K562 (cell line): Measurements from ENCODE around the gene EMD. TPM values are rescaled to one million over a fixed set of nuclear protein-coding genes. Genes with fewer than 3 reads are reported as not detected.
A peak's percentile ranks its signal among the peaks of the same experiment; 100 is the strongest.

Experiments
- ATAC-seq: fragments of 200-7000 bp; cut with Tn5 transposase; 3 replicates; pipeline ENCODE4 v1.9.1; 2020; ENCODE audit warnings: moderate library complexity
- BruUV-seq: library from RNA; stranded (reverse); fragments of 400-500 nt; replicated peaks from 2 replicates; lab custom pipeline; 2021; lab: Mats Ljungman, UMichigan
- CTCF ChIA-PET: fragments of 300-600 bp; formaldehyde crosslinking; extraction: SDS; loops from one replicate; lab custom pipeline; 2021; ENCODE audit warnings: low intra/inter-chr PET ratio; lab: Yijun Ruan, JAX
- POLR2A ChIA-PET: fragments of 300-600, 350-650 bp; sonication (Branson Sonifier 250); formaldehyde crosslinking; extraction: SDS; loops from one replicate; lab custom pipeline; 2021; ENCODE audit warnings: antibody characterized with exemption, inconsistent platforms; lab: Yijun Ruan, JAX
- DNase-seq, 4 experiments: peaks; one replicate each; pipeline versions ENCODE4 v3.0.0 to v3.0.0-alpha.2; 2011 to 2018; ENCODE audit warnings: low spot score in 3 of 4, mixed read lengths in 3 of 4; ENCODE audit errors: extremely low read depth in 1 of 4
- FAIRE-seq: peaks from 2 replicates; lab custom pipeline; 2011; peaks lifted over from hg19 to GRCh38; lab: Jason Lieb, UNC
- H2AFZ ChIP-seq: 2 replicates; pipeline ENCODE4 v1.6.0; 2011; ENCODE audit warnings: low read depth, low read length, control low read depth, inconsistent platforms
- H3K27ac ChIP-seq: fragments of 200-600 bp; 3 replicates; pipeline ENCODE4 v1.8.0; 2011; ENCODE audit warnings: low read depth, mild to moderate bottlenecking, control low read depth, inconsistent platforms, low read length, moderate library complexity, mixed read lengths; ENCODE audit errors: extremely low read depth
- H3K27me3 ChIP-seq, 2 experiments: fragments of 300-600 bp in 1 of 2; 2 replicates in 1 of 2; 3 replicates in 1 of 2; pipeline versions ENCODE4 v1.6.0 to v1.8.0; 2011; ENCODE audit warnings: inconsistent platforms in 2 of 2, low read length in 2 of 2, mild to moderate bottlenecking in 1 of 2, mixed read lengths in 1 of 2, moderate library complexity in 1 of 2; ENCODE audit not compliant: control insufficient read depth in 2 of 2, insufficient read depth in 2 of 2
- H3K36me3 ChIP-seq: fragments of 300-600 bp; 3 replicates; pipeline ENCODE4 v1.8.0; 2011; ENCODE audit warnings: mild to moderate bottlenecking, low read length, inconsistent platforms; ENCODE audit not compliant: control insufficient read depth, insufficient read depth
- H3K4me1 ChIP-seq, 2 experiments: fragments of 200-600 bp in 1 of 2; replicated peaks in 1 of 2; 2 replicates in 1 of 2; 3 replicates in 1 of 2; pipeline versions ENCODE4 v1.5.1 to v1.8.0; 2011; ENCODE audit warnings: inconsistent platforms in 2 of 2, low read length in 2 of 2, mild to moderate bottlenecking in 1 of 2, mixed read lengths in 1 of 2, moderate library complexity in 1 of 2; ENCODE audit not compliant: control insufficient read depth in 2 of 2, insufficient read depth in 2 of 2
- H3K4me2 ChIP-seq: 2 replicates; pipeline ENCODE4 v1.6.1; 2011; ENCODE audit warnings: low read length, control low read depth, inconsistent platforms, mixed read lengths; ENCODE audit not compliant: insufficient read depth
- H3K4me3 ChIP-seq: fragments of 200-600 bp; sonication (generic), shearing (Covaris generic); 2 replicates; pipeline ENCODE4 v1.5.1; 2016; ENCODE audit warnings: control low read depth, inconsistent platforms
- H3K79me2 ChIP-seq: fragments of 200-600 bp; 3 replicates; pipeline ENCODE4 v1.8.0; 2011; ENCODE audit warnings: low read length, inconsistent platforms; ENCODE audit not compliant: control insufficient read depth, insufficient read depth
- H3K9ac ChIP-seq, 2 experiments: 2 replicates each; pipeline versions ENCODE4 v1.6.0 to v1.6.1; 2011; ENCODE audit warnings: low read depth in 2 of 2, low read length in 2 of 2, control low read depth in 1 of 2, inconsistent platforms in 1 of 2, mild to moderate bottlenecking in 1 of 2, mixed read lengths in 1 of 2; ENCODE audit not compliant: insufficient read depth in 1 of 2
- H3K9me1 ChIP-seq: one replicate; pipeline ENCODE4 v1.6.0; 2011; ENCODE audit warnings: inconsistent platforms, mild to moderate bottlenecking, low read length, moderate library complexity; ENCODE audit not compliant: control insufficient read depth, insufficient read depth
- H3K9me3 ChIP-seq: replicated peaks from 2 replicates; pipeline ENCODE4 v1.5.1; 2011; ENCODE audit warnings: low read depth, low read length, inconsistent platforms; ENCODE audit not compliant: control insufficient read depth, insufficient read depth
- H4K20me1 ChIP-seq: replicated peaks from 2 replicates; pipeline ENCODE4 v1.6.1; 2011; ENCODE audit warnings: low read length, inconsistent platforms, mixed read lengths; ENCODE audit not compliant: control insufficient read depth, insufficient read depth
- CREBBP ChIP-seq: IDR thresholded peaks from one replicate; pipeline ENCODE4 v1.6.1; 2012; ENCODE audit warnings: low read depth, mild to moderate bottlenecking, control low read depth, inconsistent platforms, low read length
- SAFB ChIP-seq: fragments of 200-400 bp; formaldehyde crosslinking; IDR thresholded peaks from 2 replicates; pipeline ENCODE4 v1.6.1; 2017; ENCODE audit warnings: low read depth, low read length, borderline replicate concordance
- SMAD4 ChIP-seq: fragments of 250-450 bp; sonication (Bioruptor Pico); conservative IDR thresholded peaks from 2 replicates; pipeline ENCODE4 v1.8.0; 2021; ENCODE audit warnings: inconsistent platforms, mild to moderate bottlenecking, moderate library complexity
- ZNF121 ChIP-seq: sonication (generic); formaldehyde crosslinking; conservative IDR thresholded peaks from 2 replicates; pipeline ENCODE4 v1.8.0; 2022; ENCODE audit warnings: missing genetic modification reagents
- WGBS: fragments of 100-300 bp; shearing (Covaris generic); methylation state at CpG from one replicate; pipeline ENCODE4 v1.1.6; 2016; ENCODE audit warnings: low coverage, mixed read lengths; ENCODE audit not compliant: insufficient coverage; ENCODE audit errors: missing lambda C conversion rate; 5-methylcytosine and 5-hydroxymethylcytosine counted together
- in situ Hi-C: fragments of 300-500 bp; cut with MboI; formaldehyde crosslinking; loops from 4 replicates; pipeline ENCODE4 v1.15.0; 2018; ENCODE audit warnings: inconsistent platforms, mixed read lengths
- intact Hi-C: fragments of 100-400 bp; cut with micrococcal nuclease; formaldehyde crosslinking; loops from 2 replicates; pipeline ENCODE4 v1.14.2; 2022
- polyA plus RNA-seq, 8 experiments: library from polyadenylated mRNA; depleted of rRNA in 4 of 8; stranded (reverse) in 5 of 8; unstranded in 3 of 8; fragments of >200 nt; fragmentation: Nextera tagmentation in 2 of 8; fragmentation: Illumina TruSeq in 1 of 8; extraction: Ambion mirVana in 2 of 8; extraction: Trizol in 1 of 8; gene quantifications; 2 replicates each; pipeline versions ENCODE4 v1.2.1 to v1.2.3, GENCODE V29; 2011 to 2014; ENCODE audit warnings: inconsistent platforms in 1 of 8, missing spikeins in 1 of 8
- total RNA-seq, 7 experiments: library from RNA; depleted of rRNA in 6 of 7; stranded (reverse); fragments of >200 nt in 6 of 7; fragmentation: Illumina TruSeq in 2 of 7; extraction: Trizol in 2 of 7; gene quantifications; 2 replicates each; pipeline versions ENCODE4 v1.2.1 to v1.2.3, GENCODE V29; 2011 to 2021; ENCODE audit warnings: low replicate concordance in 1 of 7
- TF ChIP-seq, protein P1 (sequence below), 3 experiments: IDR thresholded peaks in 2 of 3; conservative IDR thresholded peaks in 1 of 3; 2 replicates each; pipeline ENCODE4 v1.5.1; 2011 to 2012; ENCODE audit warnings: low read length in 3 of 3, mild to moderate bottlenecking in 3 of 3, control low read depth in 2 of 3, improper control_type of control experiment in 1 of 3, inconsistent platforms in 1 of 3, low read depth in 1 of 3, mixed read lengths in 1 of 3, moderate library complexity in 1 of 3; ENCODE audit not compliant: insufficient read depth in 2 of 3

EMD gene
- total and polyA plus RNA-seq, 9 of the 15 experiments (the other 6 are each of a cell fraction or from before 2014, with no cell fraction given): 2.3 to 206 (median 61.9) TPM

GRCh38 chrX:154374313-154375155 lies 4.6 kb upstream of the EMD start, which contains the start of gene FLNA (continued):
- TF ChIP-seq, protein P1, sequence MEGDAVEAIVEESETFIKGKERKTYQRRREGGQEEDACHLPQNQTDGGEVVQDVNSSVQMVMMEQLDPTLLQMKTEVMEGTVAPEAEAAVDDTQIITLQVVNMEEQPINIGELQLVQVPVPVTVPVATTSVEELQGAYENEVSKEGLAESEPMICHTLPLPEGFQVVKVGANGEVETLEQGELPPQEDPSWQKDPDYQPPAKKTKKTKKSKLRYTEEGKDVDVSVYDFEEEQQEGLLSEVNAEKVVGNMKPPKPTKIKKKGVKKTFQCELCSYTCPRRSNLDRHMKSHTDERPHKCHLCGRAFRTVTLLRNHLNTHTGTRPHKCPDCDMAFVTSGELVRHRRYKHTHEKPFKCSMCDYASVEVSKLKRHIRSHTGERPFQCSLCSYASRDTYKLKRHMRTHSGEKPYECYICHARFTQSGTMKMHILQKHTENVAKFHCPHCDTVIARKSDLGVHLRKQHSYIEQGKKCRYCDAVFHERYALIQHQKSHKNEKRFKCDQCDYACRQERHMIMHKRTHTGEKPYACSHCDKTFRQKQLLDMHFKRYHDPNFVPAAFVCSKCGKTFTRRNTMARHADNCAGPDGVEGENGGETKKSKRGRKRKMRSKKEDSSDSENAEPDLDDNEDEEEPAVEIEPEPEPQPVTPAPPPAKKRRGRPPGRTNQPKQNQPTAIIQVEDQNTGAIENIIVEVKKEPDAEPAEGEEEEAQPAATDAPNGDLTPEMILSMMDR (IDR thresholded peaks at IDR 0.05 in 2 of 3, conservative IDR thresholded peaks at IDR 0.05 in 1 of 3; ENCODE audit: insufficient read depth in 2 of 3, low read depth in 1 of 3, low read length in 3 of 3): peak in 2 of 3 experiments; percentile 21 to 40; a peak in 1 of 6 replicates
- TF ChIP-seq SAFB (0 out of 2 replicates have a peak, but pooled peaks have one; percentile 45), SMAD4 (0 out of 2 replicates have a peak, but pooled peaks have one; percentile 15)

- no TSS peak for BruUV-seq
- 44% methylated on average over 8 of the region's 10 CpGs for WGBS
- Histone ChIP-seq H4K20me1 (no peaks in the 10 kb centered on the region), H3K9ac (peak overlapping the region; percentile 48 to 77; a peak in 3 of 4 replicates), H3K4me2 (peak overlapping the region; percentile 46; the same call in 1 of the 2 replicates), H3K9me3 (no peaks in the 10 kb centered on the region), H3K27me3 (no peaks in the 10 kb centered on the region), H3K4me3 (peak overlapping the region; percentile 8; the same call in 1 of the 2 replicates), H3K9me1 (no peaks in the 10 kb centered on the region), H3K27ac (peak overlapping the region; percentile 50; the same call in 1 of the 3 replicates), H3K79me2 (peaks cover 23% of the 10 kb centered on the region), H3K4me1 (peaks cover 14 to 71% of the 10 kb centered on the region in 2 experiments; a peak in 4 of 5 replicates), H2AFZ (peak overlapping the region; percentile 66; the same call in 1 of the 2 replicates), H3K36me3 (peaks cover 2% of the 10 kb centered on the region; the same call in 2 of the 3 replicates)
- TF ChIP-seq CREBBP: no peak
- TF ChIP-seq ZNF121 (CRISPR knock-in tag): peak; percentile 28; the same call in 1 of the 2 replicates
- ATAC-seq: no peak
- CTCF ChIA-PET: interaction anchor here (0.6 to 4.5 kb wide), 2 partner anchors 159 to 166 kb away, joined by 3 to 63 read pairs; no protein-coding TSS in a partner anchor
- peak; percentile 35 for FAIRE-seq
- intact Hi-C loops (loop anchor here (10.0 kb wide), 1 partner anchor 120 kb away; the partner anchor contains the start of gene SLC10A3), in situ Hi-C loops (loop anchor here (10.0 kb wide), 1 partner anchor 160 kb away; no protein-coding TSS in a partner anchor)
- POLR2A ChIA-PET: interaction anchor here (0.5 to 0.6 kb wide), 2 partner anchors 9 to 406 kb away, joined by 3 read pairs; no protein-coding TSS in a partner anchor
- DNase-seq: no peak
Observed at GRCh38 chrX:154375156-154375504, 4.0 kb upstream of the EMD start.
